DND-41 (cell line): ENCODE measurements around the gene H3-3A.

Experiments used
- ATAC-seq: fragments of 200-7000 bp; cut with Tn5 transposase; 3 replicates; pipeline ENCODE4 v1.9.1; 2021; ENCODE audit warnings: low read depth; ENCODE audit not compliant: insufficient read depth
- DNase-seq: peaks from one replicate; pipeline ENCODE4 v3.0.0-alpha.2; 2020
- H2AFZ ChIP-seq: 2 replicates; pipeline ENCODE4 v1.6.0; 2012; ENCODE audit warnings: low read depth, low read length
- H3K27ac ChIP-seq: 2 replicates; pipeline ENCODE4 v1.5.1; 2012; ENCODE audit warnings: low read length, inconsistent platforms
- H3K27me3 ChIP-seq: fragments of 200-600 bp; sonication (generic); 2 replicates; pipeline ENCODE4 v1.6.0; 2012; ENCODE audit warnings: low read length, mild to moderate bottlenecking, inconsistent platforms; ENCODE audit not compliant: insufficient read depth, poor library complexity
- H3K36me3 ChIP-seq: 2 replicates; pipeline ENCODE4 v1.5.1; 2012; ENCODE audit warnings: low read length, inconsistent platforms; ENCODE audit not compliant: insufficient read depth
- H3K4me1 ChIP-seq: 2 replicates; pipeline ENCODE4 v1.5.1; 2012; ENCODE audit warnings: mild to moderate bottlenecking, low read length; ENCODE audit not compliant: insufficient read depth
- H3K4me2 ChIP-seq: 2 replicates; pipeline ENCODE4 v1.6.0; 2012; ENCODE audit warnings: mild to moderate bottlenecking, moderate library complexity, low read length, inconsistent platforms; ENCODE audit not compliant: insufficient read depth
- H3K4me3 ChIP-seq, 2 experiments: fragments of 200-600 bp in 1 of 2; shearing (Covaris generic) in 1 of 2; 2 replicates each; pipeline ENCODE4 v1.5.1; 2012 to 2016; ENCODE audit warnings: inconsistent platforms in 2 of 2, low read length in 2 of 2, mild to moderate bottlenecking in 2 of 2, low read depth in 1 of 2, moderate library complexity in 1 of 2
- H3K79me2 ChIP-seq: 2 replicates; pipeline ENCODE4 v1.6.0; 2012; ENCODE audit warnings: low read length, inconsistent platforms; ENCODE audit not compliant: insufficient read depth
- H3K9ac ChIP-seq: 2 replicates; pipeline ENCODE4 v1.6.0; 2012; ENCODE audit warnings: low read depth, mild to moderate bottlenecking, inconsistent platforms, low read length, moderate library complexity
- H3K9me3 ChIP-seq: 2 replicates; pipeline ENCODE4 v1.5.1; 2012; ENCODE audit warnings: low read length, moderate library complexity, mild to moderate bottlenecking, inconsistent platforms; ENCODE audit not compliant: insufficient read depth, severe bottlenecking
- H4K20me1 ChIP-seq: 2 replicates; pipeline ENCODE4 v1.6.0; 2012; ENCODE audit warnings: low read length; ENCODE audit not compliant: insufficient read depth
- EZH2 ChIP-seq: IDR thresholded peaks from 3 replicates; pipeline ENCODE4 v1.6.1; 2012; ENCODE audit warnings: borderline replicate concordance, low read depth, mild to moderate bottlenecking, moderate library complexity, low read length, inconsistent platforms; ENCODE audit not compliant: severe bottlenecking
- TF ChIP-seq, protein P1 (sequence below): IDR thresholded peaks from 2 replicates; pipeline ENCODE4 v1.5.1; 2012; ENCODE audit warnings: borderline replicate concordance, low read length, moderate library complexity, mild to moderate bottlenecking; ENCODE audit not compliant: poor library complexity, severe bottlenecking; ENCODE audit errors: extremely low read depth

Gene H3-3A

GRCh38 chr1:226098870-226099835 is 36.6 kb downstream of the H3-3A start:
- peaks cover 8% of the 10 kb centered on the region for H3K27me3 ChIP-seq
- H3K9me3 ChIP-seq = no peaks in the 10 kb centered on the region
- H3K4me1 ChIP-seq = no peaks in the 10 kb centered on the region
- no peak overlapping the region for H2AFZ ChIP-seq
- H3K4me3 ChIP-seq = no peak overlapping the region
- ATAC-seq (no peak), DNase-seq (no peak)
- TF ChIP-seq, protein P1, sequence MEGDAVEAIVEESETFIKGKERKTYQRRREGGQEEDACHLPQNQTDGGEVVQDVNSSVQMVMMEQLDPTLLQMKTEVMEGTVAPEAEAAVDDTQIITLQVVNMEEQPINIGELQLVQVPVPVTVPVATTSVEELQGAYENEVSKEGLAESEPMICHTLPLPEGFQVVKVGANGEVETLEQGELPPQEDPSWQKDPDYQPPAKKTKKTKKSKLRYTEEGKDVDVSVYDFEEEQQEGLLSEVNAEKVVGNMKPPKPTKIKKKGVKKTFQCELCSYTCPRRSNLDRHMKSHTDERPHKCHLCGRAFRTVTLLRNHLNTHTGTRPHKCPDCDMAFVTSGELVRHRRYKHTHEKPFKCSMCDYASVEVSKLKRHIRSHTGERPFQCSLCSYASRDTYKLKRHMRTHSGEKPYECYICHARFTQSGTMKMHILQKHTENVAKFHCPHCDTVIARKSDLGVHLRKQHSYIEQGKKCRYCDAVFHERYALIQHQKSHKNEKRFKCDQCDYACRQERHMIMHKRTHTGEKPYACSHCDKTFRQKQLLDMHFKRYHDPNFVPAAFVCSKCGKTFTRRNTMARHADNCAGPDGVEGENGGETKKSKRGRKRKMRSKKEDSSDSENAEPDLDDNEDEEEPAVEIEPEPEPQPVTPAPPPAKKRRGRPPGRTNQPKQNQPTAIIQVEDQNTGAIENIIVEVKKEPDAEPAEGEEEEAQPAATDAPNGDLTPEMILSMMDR = no peak
- TF ChIP-seq EZH2 = no peak
- H3K4me2 ChIP-seq = no peak overlapping the region
- no peak overlapping the region for H3K27ac ChIP-seq
- no peaks in the 10 kb centered on the region for H3K36me3 ChIP-seq
- H3K79me2 ChIP-seq = no peaks in the 10 kb centered on the region
- H3K9ac ChIP-seq = no peak overlapping the region
- no peaks in the 10 kb centered on the region for H4K20me1 ChIP-seq

DNA sequence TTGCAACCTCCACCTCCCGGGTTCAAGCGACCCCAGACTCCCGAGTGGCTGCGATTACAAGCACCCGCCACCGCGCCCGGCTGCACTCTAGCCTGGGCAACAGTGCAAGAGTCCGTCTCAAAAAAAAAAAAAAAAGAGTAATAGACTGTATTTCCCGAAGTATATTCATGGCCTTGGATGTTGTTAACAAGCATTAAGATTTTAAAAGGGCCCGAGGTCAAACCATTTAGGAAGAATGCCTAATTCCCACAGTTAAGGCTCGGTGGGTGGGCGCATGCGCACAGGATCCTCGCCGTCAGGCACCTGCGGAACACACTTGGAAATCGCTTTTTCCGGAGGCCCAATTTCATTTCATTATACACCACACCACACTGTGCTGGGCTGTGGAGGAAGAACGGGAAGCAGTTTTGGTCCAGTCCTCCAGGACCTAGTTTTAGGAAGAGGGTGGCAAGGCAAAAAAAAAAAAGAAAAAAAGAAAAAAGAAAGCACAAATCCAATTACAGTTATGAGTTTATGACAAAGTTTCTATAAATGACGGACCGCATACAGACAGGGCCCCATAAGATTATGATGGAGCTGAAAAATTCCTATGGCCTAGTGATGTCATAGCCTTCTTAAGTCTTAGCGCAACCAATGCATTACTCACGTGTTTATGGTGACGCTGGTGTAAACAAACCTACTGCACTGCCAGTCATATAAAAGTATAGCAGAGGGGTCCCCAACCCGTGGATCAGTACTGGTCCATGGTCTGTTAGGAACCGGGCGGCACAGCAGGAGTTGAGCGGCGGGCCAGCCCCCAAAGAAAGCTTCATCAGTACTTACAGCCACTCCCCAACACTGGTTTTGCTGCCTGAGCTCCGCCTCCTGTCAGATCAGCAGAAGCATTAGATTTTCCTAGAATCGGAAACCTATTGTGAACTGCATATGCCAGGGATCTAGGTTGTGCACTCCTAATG is 38.2 kb downstream of the H3-3A start:
- Histone ChIP-seq H3K36me3 (no peaks in the 10 kb centered on the region), H3K4me2 (no peak overlapping the region), H3K27me3 (peaks cover 6% of the 10 kb centered on the region), H4K20me1 (no peaks in the 10 kb centered on the region), H3K27ac (no peak overlapping the region), H2AFZ (no peak overlapping the region), H3K9me3 (no peaks in the 10 kb centered on the region), H3K9ac (no peak overlapping the region), H3K79me2 (no peaks in the 10 kb centered on the region), H3K4me1 (no peaks in the 10 kb centered on the region), H3K4me3 (no peak overlapping the region)
- DNase-seq (no peak), ATAC-seq (no peak)
- TF ChIP-seq, protein P1 = no peak
- no peak for TF ChIP-seq EZH2

- ATAC-seq = no peak
- H3K9me3 ChIP-seq = no peaks in the 10 kb centered on the region
Measured at GRCh38 chr1:226104671-226105121, 42.2 kb downstream of the H3-3A start.

More at GRCh38 chr1:226104671-226105121, 42.2 kb downstream of the H3-3A start:
- no peaks in the 10 kb centered on the region for H3K36me3 ChIP-seq
- H3K4me1 ChIP-seq = peaks cover 4% of the 10 kb centered on the region
- TF ChIP-seq, protein P1 = no peak
- TF ChIP-seq EZH2 = no peak
- no peak overlapping the region for H2AFZ ChIP-seq
- no peak for DNase-seq
- H3K27ac ChIP-seq = no peak overlapping the region
- H3K9ac ChIP-seq = no peak overlapping the region
- no peaks in the 10 kb centered on the region for H3K27me3 ChIP-seq
- no peaks in the 10 kb centered on the region for H4K20me1 ChIP-seq
- H3K4me3 ChIP-seq = no peak overlapping the region
- no peak overlapping the region for H3K4me2 ChIP-seq
- no peaks in the 10 kb centered on the region for H3K79me2 ChIP-seq
